Caco-2 (cell line): ENCODE data around the gene SUN1. TPM values are rescaled to one million over a fixed set of nuclear protein-coding genes. Genes with fewer than 3 reads are reported as not detected.

Source experiments
- BruUV-seq: library from RNA; stranded (reverse); fragments of 400-500 nt; replicated peaks from 2 replicates; lab custom pipeline; 2021; lab: Mats Ljungman, UMichigan
- CTCF ChIA-PET: fragments of 300-600 bp; sonication (Branson Sonifier 250); formaldehyde crosslinking; loops from one replicate; lab custom pipeline; 2022; ENCODE audit warnings: antibody characterized with exemption; lab: Charles Lee
- POLR2A ChIA-PET: fragments of 300-600 bp; sonication (Branson Sonifier 250); formaldehyde crosslinking; loops from one replicate; lab custom pipeline; 2022; ENCODE audit warnings: antibody characterized with exemption; lab: Charles Lee
- DNase-seq, 2 experiments: peaks; one replicate each; pipeline versions ENCODE4 v3.0.0 to v3.0.0-alpha.2; 2020 to 2022
- H3K27me3 ChIP-seq: replicated peaks from 2 replicates; pipeline ENCODE4 v1.6.0; 2011; ENCODE audit warnings: low read length; ENCODE audit not compliant: control insufficient read depth, insufficient read depth
- H3K36me3 ChIP-seq: 2 replicates; pipeline ENCODE4 v1.5.1; 2011; ENCODE audit warnings: low read length; ENCODE audit not compliant: control insufficient read depth, insufficient read depth
- H3K4me1 ChIP-seq: fragments of 250-450 bp; sonication (Bioruptor Pico); 2 replicates; pipeline ENCODE4 v1.5.1; 2020; ENCODE audit warnings: mild to moderate bottlenecking
- H3K4me3 ChIP-seq: 2 replicates; pipeline ENCODE4 v1.5.1; 2011; ENCODE audit warnings: low read depth, mild to moderate bottlenecking, control low read depth, low read length
- H3K9me3 ChIP-seq: fragments of 250-450 bp; sonication (Bioruptor Pico); 2 replicates; pipeline ENCODE4 v1.5.1; 2020; ENCODE audit warnings: mild to moderate bottlenecking, moderate library complexity
- H3K27ac Mint-ChIP-seq: one replicate; pipeline ENCODE4 v1.8.0; 2022; ENCODE audit warnings: mixed read lengths; ENCODE audit not compliant: unreplicated experiment
- H3K27me3 Mint-ChIP-seq: one replicate; pipeline ENCODE4 v1.8.0; 2022; ENCODE audit warnings: mixed read lengths; ENCODE audit not compliant: insufficient read depth, unreplicated experiment
- H3K36me3 Mint-ChIP-seq: one replicate; pipeline ENCODE4 v1.8.0; 2022; ENCODE audit warnings: mild to moderate bottlenecking, mixed read lengths; ENCODE audit not compliant: insufficient read depth, unreplicated experiment
- H3K4me1 Mint-ChIP-seq: one replicate; pipeline ENCODE4 v1.8.0; 2022; ENCODE audit warnings: low read depth, mixed read lengths; ENCODE audit not compliant: unreplicated experiment
- H3K4me3 Mint-ChIP-seq: one replicate; pipeline ENCODE4 v1.8.0; 2022; ENCODE audit warnings: mild to moderate bottlenecking, moderate library complexity, mixed read lengths; ENCODE audit not compliant: unreplicated experiment
- H3K9me3 Mint-ChIP-seq: one replicate; pipeline ENCODE4 v1.8.0; 2022; ENCODE audit warnings: mixed read lengths; ENCODE audit not compliant: unreplicated experiment
- intact Hi-C: fragments of 100-400 bp; cut with micrococcal nuclease; formaldehyde crosslinking; loops from one replicate; pipeline ENCODE4 v1.10.0; 2022; ENCODE audit not compliant: unreplicated experiment
- total RNA-seq: library from RNA; stranded (reverse); gene quantifications from 2 replicates; pipeline ENCODE4 v1.2.3, GENCODE V29; 2022
- TF ChIP-seq, protein P1 (sequence below), 2 experiments: fragments of 200-600 bp in 1 of 2; IDR thresholded peaks; 1 replicate in 1 of 2; 2 replicates in 1 of 2; pipeline versions ENCODE4 v1.5.1 to v1.8.0; 2011 to 2022; ENCODE audit warnings: antibody characterized with exemption in 1 of 2, control low read depth in 1 of 2, inconsistent platforms in 1 of 2, low read depth in 1 of 2, low read length in 1 of 2, mild to moderate bottlenecking in 1 of 2, moderate library complexity in 1 of 2; ENCODE audit not compliant: insufficient read depth in 1 of 2, severe bottlenecking in 1 of 2, unreplicated experiment in 1 of 2

The SUN1 gene
- total RNA-seq, 1 experiment from 2014 or later: 146 TPM

DNA sequence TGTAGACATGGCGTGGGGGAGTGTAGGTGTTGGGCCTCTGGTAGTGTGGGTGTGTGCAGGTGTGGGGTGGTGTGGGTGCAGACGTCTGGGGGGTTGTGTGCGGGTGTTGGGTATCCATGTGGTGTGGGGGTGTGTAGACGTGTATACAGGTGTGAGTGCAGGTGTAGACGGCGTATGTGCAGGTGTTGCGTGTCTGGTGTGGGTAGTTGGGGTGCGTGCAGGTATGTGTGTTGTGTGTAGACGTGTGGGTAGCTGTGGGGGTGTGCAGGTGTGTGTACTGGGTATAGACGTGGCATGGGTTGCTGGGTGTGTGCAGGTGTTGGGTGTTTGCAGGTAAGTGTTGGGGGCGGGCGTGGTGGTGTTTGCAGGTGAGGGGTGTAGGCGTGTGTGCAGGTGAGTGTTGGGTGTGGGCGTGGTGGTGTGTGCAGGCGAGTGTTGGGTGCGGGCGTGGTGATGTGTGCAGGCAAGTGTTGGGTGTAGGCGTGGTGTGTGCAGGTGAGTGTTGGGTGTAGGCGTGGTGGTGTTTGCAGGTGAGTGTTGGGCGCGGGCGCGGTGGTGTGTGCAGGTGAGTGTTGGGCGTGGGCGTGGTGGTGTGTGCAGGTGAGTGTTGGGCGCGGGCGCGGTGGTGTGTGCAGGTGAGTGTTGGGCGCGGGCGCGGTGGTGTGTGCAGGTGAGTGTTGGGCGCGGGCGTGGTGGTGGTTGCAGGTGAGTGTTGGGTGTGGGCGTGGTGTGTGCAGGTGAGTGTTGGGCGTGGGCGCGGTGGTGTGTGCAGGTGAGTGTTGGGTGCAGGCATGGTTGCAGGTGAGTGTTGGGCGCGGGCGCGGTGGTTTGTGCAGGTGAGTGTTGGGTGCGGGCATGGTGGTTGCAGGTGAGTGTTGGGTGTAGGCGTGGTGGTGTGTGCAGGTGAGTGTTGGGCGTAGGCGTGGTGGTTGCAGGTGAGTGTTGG is 60.6 kb downstream of the SUN1 start:
- ChIA-PET POLR2A (no interaction called here), CTCF (no interaction called here)
- Histone ChIP-seq H3K9me3 (no peaks in the 10 kb centered on the region), H3K36me3 (peaks cover 10% of the 10 kb centered on the region), H3K4me3 (no peak overlapping the region), H3K4me1 (no peaks in the 10 kb centered on the region), H3K27me3 (no peaks in the 10 kb centered on the region)
- Mint-ChIP-seq H3K4me1 (no peaks in the 10 kb centered on the region), H3K9me3 (peaks cover 7% of the 10 kb centered on the region), H3K27me3 (no peaks in the 10 kb centered on the region), H3K27ac (peak overlapping the region; percentile 63), H3K4me3 (no peak overlapping the region), H3K36me3 (peaks cover 95% of the 10 kb centered on the region)
- DNase-seq: no peak
- TF ChIP-seq, protein P1, sequence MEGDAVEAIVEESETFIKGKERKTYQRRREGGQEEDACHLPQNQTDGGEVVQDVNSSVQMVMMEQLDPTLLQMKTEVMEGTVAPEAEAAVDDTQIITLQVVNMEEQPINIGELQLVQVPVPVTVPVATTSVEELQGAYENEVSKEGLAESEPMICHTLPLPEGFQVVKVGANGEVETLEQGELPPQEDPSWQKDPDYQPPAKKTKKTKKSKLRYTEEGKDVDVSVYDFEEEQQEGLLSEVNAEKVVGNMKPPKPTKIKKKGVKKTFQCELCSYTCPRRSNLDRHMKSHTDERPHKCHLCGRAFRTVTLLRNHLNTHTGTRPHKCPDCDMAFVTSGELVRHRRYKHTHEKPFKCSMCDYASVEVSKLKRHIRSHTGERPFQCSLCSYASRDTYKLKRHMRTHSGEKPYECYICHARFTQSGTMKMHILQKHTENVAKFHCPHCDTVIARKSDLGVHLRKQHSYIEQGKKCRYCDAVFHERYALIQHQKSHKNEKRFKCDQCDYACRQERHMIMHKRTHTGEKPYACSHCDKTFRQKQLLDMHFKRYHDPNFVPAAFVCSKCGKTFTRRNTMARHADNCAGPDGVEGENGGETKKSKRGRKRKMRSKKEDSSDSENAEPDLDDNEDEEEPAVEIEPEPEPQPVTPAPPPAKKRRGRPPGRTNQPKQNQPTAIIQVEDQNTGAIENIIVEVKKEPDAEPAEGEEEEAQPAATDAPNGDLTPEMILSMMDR (IDR thresholded peaks at IDR 0.05; ENCODE audit: insufficient read depth in 1 of 2, low read depth in 1 of 2, low read length in 1 of 2, severe bottlenecking in 1 of 2, unreplicated experiment in 1 of 2): no peak
- intact Hi-C loops: no loop called here
- no TSS peak for BruUV-seq

DNA sequence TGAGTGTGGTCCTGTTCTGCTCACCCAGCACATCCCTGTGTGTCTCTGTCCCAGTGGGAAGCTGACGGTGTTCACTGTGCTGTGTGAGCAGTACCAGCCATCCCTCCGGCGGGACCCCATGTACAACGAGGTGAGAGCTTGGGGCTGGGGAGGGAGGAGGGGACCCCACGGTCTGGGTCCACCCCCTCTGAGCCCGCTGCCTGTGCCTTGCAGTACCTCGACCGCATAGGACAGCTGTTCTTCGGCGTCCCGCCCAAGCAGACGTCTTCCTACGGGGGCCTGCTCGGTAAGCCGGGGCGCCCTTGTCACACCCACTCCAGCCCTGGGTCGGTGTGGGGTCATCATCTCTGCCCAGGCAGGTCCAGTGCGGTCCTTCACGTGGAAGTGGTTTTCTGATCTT is 61.4 kb downstream of the SUN1 start:
- H3K9me3 Mint-ChIP-seq: peaks cover 7% of the 10 kb centered on the region
- ChIA-PET CTCF (no interaction called here), POLR2A (no interaction called here)
- Histone ChIP-seq H3K27me3 (no peaks in the 10 kb centered on the region), H3K36me3 (peaks cover 8% of the 10 kb centered on the region), H3K4me1 (no peaks in the 10 kb centered on the region), H3K4me3 (no peak overlapping the region), H3K9me3 (no peaks in the 10 kb centered on the region)
- no peaks in the 10 kb centered on the region for H3K4me1 Mint-ChIP-seq
- no peak overlapping the region for H3K27ac Mint-ChIP-seq
- DNase-seq: no peak
- intact Hi-C loops: no loop called here
- H3K4me3 Mint-ChIP-seq: no peak overlapping the region
- peaks cover 95% of the 10 kb centered on the region for H3K36me3 Mint-ChIP-seq
- TF ChIP-seq, protein P1 (IDR thresholded peaks at IDR 0.05; ENCODE audit: insufficient read depth in 1 of 2, low read depth in 1 of 2, low read length in 1 of 2, severe bottlenecking in 1 of 2, unreplicated experiment in 1 of 2): no peak
- no peaks in the 10 kb centered on the region for H3K27me3 Mint-ChIP-seq
- no TSS peak for BruUV-seq

DNA sequence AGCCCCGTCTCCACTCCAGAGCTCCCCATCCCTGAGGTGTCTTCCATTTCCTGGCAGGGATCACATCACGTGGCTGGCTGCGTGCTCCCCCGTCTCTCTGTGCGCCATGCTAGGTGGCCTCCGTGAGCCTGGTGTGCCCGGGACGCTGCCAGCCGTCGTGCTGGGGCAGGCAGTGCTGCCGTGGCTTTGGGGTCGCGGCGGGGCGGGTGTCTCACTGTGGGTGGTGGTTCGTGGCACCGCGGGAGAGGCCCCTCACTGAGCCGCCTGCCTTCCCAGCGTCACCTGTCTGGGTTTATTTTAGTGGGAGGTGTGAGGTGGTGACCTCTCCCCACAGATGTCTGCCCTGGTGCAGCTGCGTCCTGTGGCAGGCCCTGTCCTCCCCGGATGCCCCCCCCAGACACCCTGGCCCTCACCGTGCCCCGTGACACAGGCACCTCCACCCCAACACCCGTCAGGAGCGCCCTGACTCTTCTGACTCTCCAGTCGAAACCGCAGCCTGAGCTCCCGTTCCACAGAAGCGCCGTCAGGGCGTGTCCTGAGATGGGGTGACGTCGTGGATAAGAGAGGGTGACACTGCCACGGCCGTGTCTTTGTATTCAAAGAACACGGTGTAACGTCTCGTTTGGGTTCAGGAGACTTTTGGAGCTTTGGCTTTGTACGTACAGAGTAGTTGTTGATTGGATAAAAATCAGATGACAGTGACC is 62.0 kb downstream of the SUN1 start:
- BruUV-seq: no TSS peak
- no peak overlapping the region for H3K4me3 Mint-ChIP-seq
- ChIA-PET POLR2A (no interaction called here), CTCF (no interaction called here)
- H3K4me1 ChIP-seq: no peaks in the 10 kb centered on the region
- H3K4me3 ChIP-seq: no peak overlapping the region
- H3K27ac Mint-ChIP-seq: peak overlapping the region; percentile 55
- TF ChIP-seq, protein P1 (IDR thresholded peaks at IDR 0.05; ENCODE audit: insufficient read depth in 1 of 2, low read depth in 1 of 2, low read length in 1 of 2, severe bottlenecking in 1 of 2, unreplicated experiment in 1 of 2): no peak
- no peaks in the 10 kb centered on the region for H3K4me1 Mint-ChIP-seq
- DNase-seq: no peak
- no peaks in the 10 kb centered on the region for H3K27me3 ChIP-seq
- H3K9me3 Mint-ChIP-seq: peaks cover 7% of the 10 kb centered on the region
- peaks cover 95% of the 10 kb centered on the region for H3K36me3 Mint-ChIP-seq
- no peaks in the 10 kb centered on the region for H3K9me3 ChIP-seq
- H3K27me3 Mint-ChIP-seq: no peaks in the 10 kb centered on the region
- peaks cover 8% of the 10 kb centered on the region for H3K36me3 ChIP-seq
- intact Hi-C loops: no loop called here
